ENCODE measurements around the gene ESX1. TPM values are rescaled to one million over a fixed set of nuclear protein-coding genes. Genes with fewer than 3 reads are reported as not detected.

ESX1 gene
- total RNA-seq, 1 donor from 2014 or later: not detected

GRCh38 chrX:104211187-104211586 lies 43.5 kb downstream of the ESX1 start:
- Mint-ChIP-seq H3K4me1 (ENCODE audit: unreplicated experiment) (no peaks in the 10 kb centered on the region), H3K27ac (ENCODE audit: unreplicated experiment) (no peak overlapping the region), H3K27me3 (ENCODE audit: unreplicated experiment) (no peaks in the 10 kb centered on the region), H3K9me3 (ENCODE audit: unreplicated experiment) (no peaks in the 10 kb centered on the region), H3K4me3 (ENCODE audit: unreplicated experiment) (no peak overlapping the region), H3K36me3 (ENCODE audit: low read depth, unreplicated experiment) (no peaks in the 10 kb centered on the region)
- no peak for TF ChIP-seq CTCF (IDR thresholded peaks at IDR 0.05; ENCODE audit: unreplicated experiment)
- DNase-seq (ENCODE audit: low spot score): no peak

- Mint-ChIP-seq H3K4me3 (ENCODE audit: unreplicated experiment) (no peak overlapping the region), H3K36me3 (ENCODE audit: low read depth, unreplicated experiment) (no peaks in the 10 kb centered on the region), H3K4me1 (ENCODE audit: unreplicated experiment) (no peaks in the 10 kb centered on the region), H3K9me3 (ENCODE audit: unreplicated experiment) (no peaks in the 10 kb centered on the region), H3K27ac (ENCODE audit: unreplicated experiment) (no peak overlapping the region), H3K27me3 (ENCODE audit: unreplicated experiment) (no peaks in the 10 kb centered on the region)
- no peak for TF ChIP-seq CTCF (IDR thresholded peaks at IDR 0.05; ENCODE audit: unreplicated experiment)
- no peak for DNase-seq (ENCODE audit: low spot score)
Measured at GRCh38 chrX:104205548-104205947, 49.2 kb downstream of the ESX1 start.

Other genes starting within 250 kb of the ESX1 start
- gene H2BW1, start 241.2 kb downstream of the ESX1 start, total RNA-seq (ENCODE audit: unreplicated experiment): not detected
- not detected for gene H2BW2, start 215.0 kb downstream of the ESX1 start, total RNA-seq (ENCODE audit: unreplicated experiment)
- 8.6 TPM for gene TMSB15C, start 178.7 kb downstream of the ESX1 start, total RNA-seq (ENCODE audit: unreplicated experiment)
- 3.6 TPM for gene ZCCHC18, start 142.4 kb downstream of the ESX1 start, total RNA-seq (ENCODE audit: unreplicated experiment)
- 4.4 TPM for gene SLC25A53, start 97.9 kb downstream of the ESX1 start, total RNA-seq (ENCODE audit: unreplicated experiment)
- 23.2 TPM for gene FAM199X, start 88.5 kb downstream of the ESX1 start, total RNA-seq (ENCODE audit: unreplicated experiment)

All from endothelial cell (in vitro differentiated cells).